ENCODE data around the gene ADAMTS17. TPM values are rescaled to one million over a fixed set of nuclear protein-coding genes. Genes with fewer than 3 reads are reported as not detected.

The ADAMTS17 gene
- total and polyA plus RNA-seq, 2 experiments from 2014 or later, result 0.69 to 3.3 TPM

- H3K9me3 ChIP-seq (ENCODE audit: low read depth), result no peaks in the 10 kb centered on the region
- no peaks in the 10 kb centered on the region for H3K27me3 ChIP-seq
- no peaks in the 10 kb centered on the region for H3K36me3 ChIP-seq
- no peak overlapping the region for H3K4me3 ChIP-seq
- TF ChIP-seq CTCF (IDR thresholded peaks at IDR 0.05; ENCODE audit: low read depth, low read length), result no peak
- H3K27ac ChIP-seq, result no peak overlapping the region
- no peaks in the 10 kb centered on the region for H3K4me1 ChIP-seq (ENCODE audit: low read depth)
- no peak for DNase-seq (ENCODE audit: low read depth in 1 of 2, low spot score in 1 of 2)
Observed at GRCh38 chr15:100049483-100049882, 292.3 kb downstream of the ADAMTS17 start.

GRCh38 chr15:100048736-100049135 is 293.0 kb downstream of the ADAMTS17 start:
- DNase-seq (ENCODE audit: low read depth in 1 of 2, low spot score in 1 of 2), result no peak
- TF ChIP-seq CTCF (IDR thresholded peaks at IDR 0.05; ENCODE audit: low read depth, low read length), result no peak

GRCh38 chr15:100043692-100044091 is 298.1 kb downstream of the ADAMTS17 start:
- TF ChIP-seq CTCF (IDR thresholded peaks at IDR 0.05; ENCODE audit: low read depth, low read length), result no peak
- no peaks in the 10 kb centered on the region for H3K27me3 ChIP-seq
- H3K27ac ChIP-seq, result no peak overlapping the region
- no peak overlapping the region for H3K4me3 ChIP-seq
- H3K9me3 ChIP-seq (ENCODE audit: low read depth), result no peaks in the 10 kb centered on the region
- peak in 1 of 2 donors; percentile 37 for DNase-seq (ENCODE audit: low read depth in 1 of 2, low spot score in 1 of 2)
- H3K4me1 ChIP-seq (ENCODE audit: low read depth), result peaks cover 7% of the 10 kb centered on the region
- H3K36me3 ChIP-seq, result no peaks in the 10 kb centered on the region

More at GRCh38 chr15:100048736-100049135, 293.0 kb downstream of the ADAMTS17 start:
- Histone ChIP-seq H3K27me3 (no peaks in the 10 kb centered on the region), H3K4me3 (no peak overlapping the region), H3K4me1 (ENCODE audit: low read depth) (no peaks in the 10 kb centered on the region), H3K27ac (no peak overlapping the region), H3K36me3 (no peaks in the 10 kb centered on the region), H3K9me3 (ENCODE audit: low read depth) (no peaks in the 10 kb centered on the region)

- no peak overlapping the region for H3K27ac ChIP-seq
- H3K27me3 ChIP-seq, result no peaks in the 10 kb centered on the region
- H3K36me3 ChIP-seq, result no peaks in the 10 kb centered on the region
- peak in 1 of 2 donors; percentile 76 for DNase-seq (ENCODE audit: low read depth in 1 of 2, low spot score in 1 of 2)
- no peak for TF ChIP-seq CTCF (IDR thresholded peaks at IDR 0.05; ENCODE audit: low read depth, low read length)
- no peak overlapping the region for H3K4me3 ChIP-seq
- no peaks in the 10 kb centered on the region for H3K9me3 ChIP-seq (ENCODE audit: low read depth)
- peaks cover 7% of the 10 kb centered on the region for H3K4me1 ChIP-seq (ENCODE audit: low read depth)
Observed at GRCh38 chr15:100043068-100043641, 298.6 kb downstream of the ADAMTS17 start.

- no peak for TF ChIP-seq CTCF (IDR thresholded peaks at IDR 0.05; ENCODE audit: low read depth, low read length)
Observed at GRCh38 chr15:100042558-100042957, 299.2 kb downstream of the ADAMTS17 start.

More at GRCh38 chr15:100042558-100042957, 299.2 kb downstream of the ADAMTS17 start:
- no peaks in the 10 kb centered on the region for H3K36me3 ChIP-seq
- H3K27ac ChIP-seq, result no peak overlapping the region
- no peak overlapping the region for H3K4me3 ChIP-seq
- no peaks in the 10 kb centered on the region for H3K9me3 ChIP-seq (ENCODE audit: low read depth)
- H3K27me3 ChIP-seq, result no peaks in the 10 kb centered on the region
- peaks cover 7% of the 10 kb centered on the region for H3K4me1 ChIP-seq (ENCODE audit: low read depth)
- DNase-seq (ENCODE audit: low read depth in 1 of 2, low spot score in 1 of 2), result peak in 1 of 2 donors; percentile 13
